ENCODE measurements around the gene PIP5K1B.

PIP5K1B gene

DNA sequence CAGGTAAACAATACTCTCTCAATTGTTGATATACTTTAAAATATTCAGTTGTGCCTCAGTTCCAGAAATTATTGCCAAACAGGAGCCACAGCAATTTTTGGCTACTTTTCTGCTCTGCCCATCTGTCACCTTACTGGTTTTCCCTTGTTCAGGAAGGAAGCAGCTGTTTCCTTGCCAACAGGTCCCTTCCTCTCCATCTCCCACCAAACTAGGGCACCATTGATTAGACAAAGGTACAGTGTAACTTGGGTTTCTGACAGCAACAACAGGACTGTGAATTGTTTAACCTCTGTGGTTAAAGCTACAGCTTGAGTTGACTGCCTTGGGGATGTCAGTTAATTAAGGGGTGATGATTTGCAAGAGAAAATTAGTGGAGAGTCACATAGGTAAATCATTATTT lies 76.9 kb downstream of the PIP5K1B start:
- in situ Hi-C loops (cut with HindIII; ENCODE audit: low pct_ligation_motif_present, low sequenced_read_pairs): no loop called here
- Histone ChIP-seq H3K27ac (no peak overlapping the region), H3K27me3 (replicated peaks) (no peaks in the 10 kb centered on the region), H3K4me3 (ENCODE audit: low read depth, low read length) (no peak overlapping the region), H3K36me3 (replicated peaks) (no peaks in the 10 kb centered on the region)
- DNase-seq: no peak
- TF ChIP-seq, protein P1, sequence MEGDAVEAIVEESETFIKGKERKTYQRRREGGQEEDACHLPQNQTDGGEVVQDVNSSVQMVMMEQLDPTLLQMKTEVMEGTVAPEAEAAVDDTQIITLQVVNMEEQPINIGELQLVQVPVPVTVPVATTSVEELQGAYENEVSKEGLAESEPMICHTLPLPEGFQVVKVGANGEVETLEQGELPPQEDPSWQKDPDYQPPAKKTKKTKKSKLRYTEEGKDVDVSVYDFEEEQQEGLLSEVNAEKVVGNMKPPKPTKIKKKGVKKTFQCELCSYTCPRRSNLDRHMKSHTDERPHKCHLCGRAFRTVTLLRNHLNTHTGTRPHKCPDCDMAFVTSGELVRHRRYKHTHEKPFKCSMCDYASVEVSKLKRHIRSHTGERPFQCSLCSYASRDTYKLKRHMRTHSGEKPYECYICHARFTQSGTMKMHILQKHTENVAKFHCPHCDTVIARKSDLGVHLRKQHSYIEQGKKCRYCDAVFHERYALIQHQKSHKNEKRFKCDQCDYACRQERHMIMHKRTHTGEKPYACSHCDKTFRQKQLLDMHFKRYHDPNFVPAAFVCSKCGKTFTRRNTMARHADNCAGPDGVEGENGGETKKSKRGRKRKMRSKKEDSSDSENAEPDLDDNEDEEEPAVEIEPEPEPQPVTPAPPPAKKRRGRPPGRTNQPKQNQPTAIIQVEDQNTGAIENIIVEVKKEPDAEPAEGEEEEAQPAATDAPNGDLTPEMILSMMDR (IDR thresholded peaks at IDR 0.05; ENCODE audit: low read depth, low read length, missing control alignments): no peak

DNA sequence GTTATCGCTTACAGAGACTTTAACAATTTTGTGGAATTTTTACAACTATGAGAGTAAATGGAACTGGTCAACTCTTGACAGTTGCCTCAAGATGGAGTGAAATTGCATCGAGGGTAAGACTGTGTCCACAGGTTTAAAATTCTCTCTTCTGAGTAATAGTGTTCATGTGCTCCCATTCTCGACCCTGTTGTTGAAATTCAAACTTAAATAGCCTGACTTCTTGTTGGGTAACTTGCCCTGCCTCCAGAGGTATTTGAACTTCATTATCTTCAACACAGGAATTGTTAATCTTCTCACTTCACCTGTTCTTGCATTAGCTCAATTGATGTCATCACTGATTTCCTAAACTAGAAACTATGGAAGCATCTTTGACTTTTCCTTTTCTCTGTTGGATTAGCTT lies 77.5 kb downstream of the PIP5K1B start:
- TF ChIP-seq, protein P1 (IDR thresholded peaks at IDR 0.05; ENCODE audit: low read depth, low read length, missing control alignments): no peak
- Histone ChIP-seq H3K36me3 (replicated peaks) (no peaks in the 10 kb centered on the region), H3K4me3 (ENCODE audit: low read depth, low read length) (no peak overlapping the region), H3K27me3 (replicated peaks) (no peaks in the 10 kb centered on the region), H3K27ac (no peak overlapping the region)
- no peak for DNase-seq
- in situ Hi-C loops (cut with HindIII; ENCODE audit: low pct_ligation_motif_present, low sequenced_read_pairs): no loop called here

DNA sequence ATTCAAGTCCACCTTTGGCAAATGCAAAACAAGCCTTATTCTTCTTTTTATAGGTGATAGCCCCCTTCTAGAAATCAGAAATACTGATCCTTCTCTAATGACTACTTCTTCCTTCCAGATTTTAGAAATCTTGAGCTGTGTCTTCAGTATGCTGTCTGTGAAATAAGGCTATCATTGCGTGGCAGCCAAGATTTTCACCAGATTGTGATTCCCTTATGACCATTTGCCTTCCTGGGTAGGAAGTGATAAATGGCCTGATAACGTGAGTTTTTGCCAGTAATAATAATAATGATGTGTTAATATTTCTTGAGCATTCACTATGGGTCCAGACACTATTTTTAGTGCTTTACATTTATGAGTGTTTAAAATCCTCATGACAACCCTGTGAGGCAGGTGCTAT lies 80.9 kb downstream of the PIP5K1B start:
- in situ Hi-C loops (cut with HindIII; ENCODE audit: low pct_ligation_motif_present, low sequenced_read_pairs): no loop called here
- Histone ChIP-seq H3K36me3 (replicated peaks) (no peaks in the 10 kb centered on the region), H3K4me3 (ENCODE audit: low read depth, low read length) (no peak overlapping the region), H3K27me3 (replicated peaks) (no peaks in the 10 kb centered on the region), H3K27ac (no peak overlapping the region)
- DNase-seq: no peak
- TF ChIP-seq, protein P1 (IDR thresholded peaks at IDR 0.05; ENCODE audit: low read depth, low read length, missing control alignments): no peak

DNA sequence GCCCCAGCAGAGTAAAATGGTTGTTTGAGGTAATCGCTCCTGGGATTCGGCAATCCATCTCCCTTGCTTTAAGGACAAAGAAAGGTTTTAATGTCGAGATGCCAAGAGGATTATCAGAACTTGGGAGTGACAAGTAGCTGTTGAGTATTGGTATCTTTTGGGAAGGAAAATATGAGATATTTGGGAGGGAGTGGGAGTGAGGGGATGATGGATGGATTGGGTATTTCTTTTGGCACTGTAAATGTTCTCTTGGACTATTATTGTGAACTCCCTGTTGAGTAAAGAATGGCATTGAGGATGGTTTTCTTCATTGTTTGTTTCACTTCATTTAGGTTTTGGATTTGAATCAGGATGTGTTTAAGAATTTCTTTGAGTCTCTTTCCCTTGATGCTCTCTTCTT lies 86.1 kb downstream of the PIP5K1B start:
- no peaks in the 10 kb centered on the region for H3K27me3 ChIP-seq (replicated peaks)
- H3K36me3 ChIP-seq (replicated peaks): no peaks in the 10 kb centered on the region
- H3K27ac ChIP-seq: no peak overlapping the region
- TF ChIP-seq, protein P1 (IDR thresholded peaks at IDR 0.05; ENCODE audit: low read depth, low read length, missing control alignments): no peak
- H3K4me3 ChIP-seq (ENCODE audit: low read depth, low read length): no peak overlapping the region
- no peak for DNase-seq
- in situ Hi-C loops (cut with HindIII; ENCODE audit: low pct_ligation_motif_present, low sequenced_read_pairs): no loop called here

DNA sequence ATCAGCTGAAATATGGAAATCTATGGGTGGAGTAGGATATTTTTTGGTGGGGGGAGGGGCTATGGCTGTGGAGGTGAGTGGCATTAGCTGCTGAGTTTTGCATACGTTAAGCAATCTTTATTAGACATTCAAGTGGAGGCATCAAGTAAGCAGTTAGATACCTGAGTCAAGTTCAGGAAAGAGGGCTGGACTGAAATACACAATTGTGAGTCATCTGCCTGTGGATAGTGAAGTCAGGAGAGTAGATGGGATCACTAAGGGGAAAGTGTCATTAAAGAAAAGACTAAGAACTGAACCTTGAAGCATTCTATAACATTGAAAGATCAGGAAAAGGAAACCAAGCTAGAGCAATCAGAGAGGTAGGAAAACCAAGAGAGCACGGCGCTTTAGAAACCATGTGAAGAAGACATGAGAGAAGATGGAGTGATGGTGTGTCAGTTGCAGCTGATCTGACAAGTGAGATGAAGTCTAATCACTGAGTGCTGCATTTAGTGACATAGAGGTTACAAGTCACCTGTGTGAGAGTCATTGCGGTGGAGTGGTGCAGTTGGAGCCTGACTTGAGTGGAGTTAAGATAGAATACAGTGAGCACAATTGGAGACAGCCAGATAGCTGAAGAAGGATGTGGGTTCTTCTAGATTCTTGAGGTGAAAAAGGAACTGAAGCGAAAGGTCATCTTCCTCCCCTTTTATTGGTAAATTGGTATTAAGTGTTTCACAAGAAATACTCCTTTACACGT lies 88.7 kb downstream of the PIP5K1B start:
- no peaks in the 10 kb centered on the region for H3K27me3 ChIP-seq (replicated peaks)
- no peak overlapping the region for H3K27ac ChIP-seq
- DNase-seq: no peak
- no peak overlapping the region for H3K4me3 ChIP-seq (ENCODE audit: low read depth, low read length)
- H3K36me3 ChIP-seq (replicated peaks): no peaks in the 10 kb centered on the region
- TF ChIP-seq, protein P1 (IDR thresholded peaks at IDR 0.05; ENCODE audit: low read depth, low read length, missing control alignments): no peak
- in situ Hi-C loops (cut with HindIII; ENCODE audit: low pct_ligation_motif_present, low sequenced_read_pairs): no loop called here

DNA sequence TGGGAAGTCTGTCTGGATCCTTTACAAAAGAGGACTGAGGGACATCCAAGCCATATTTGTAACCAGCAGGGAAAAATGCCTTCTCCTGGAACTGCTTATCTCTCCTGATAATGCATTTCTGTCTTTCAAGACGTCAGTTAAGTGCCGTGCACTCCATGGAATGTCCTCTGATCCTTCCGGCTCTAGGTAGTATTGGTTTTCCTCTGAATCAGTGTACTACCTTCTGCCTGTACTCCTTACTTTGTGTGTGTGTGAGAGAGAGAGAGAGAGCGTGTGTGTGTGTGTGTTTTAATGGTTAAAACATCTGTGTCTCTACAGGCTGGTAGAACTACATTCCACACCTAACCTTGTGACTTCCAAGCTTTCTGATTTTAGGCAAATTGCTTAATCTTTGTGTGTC lies 89.9 kb downstream of the PIP5K1B start:
- in situ Hi-C loops (cut with HindIII; ENCODE audit: low pct_ligation_motif_present, low sequenced_read_pairs): no loop called here
- DNase-seq: no peak
- H3K27ac ChIP-seq: no peak overlapping the region
- no peaks in the 10 kb centered on the region for H3K27me3 ChIP-seq (replicated peaks)
- TF ChIP-seq, protein P1 (IDR thresholded peaks at IDR 0.05; ENCODE audit: low read depth, low read length, missing control alignments): no peak
- no peak overlapping the region for H3K4me3 ChIP-seq (ENCODE audit: low read depth, low read length)
- no peaks in the 10 kb centered on the region for H3K36me3 ChIP-seq (replicated peaks)
